GM12872 (cell line): Measurements from ENCODE around the gene CCDC102A.

Experiments used
- CTCF ChIP-seq: IDR thresholded peaks from 3 replicates; pipeline ENCODE4 v1.5.1; 2011; ENCODE audit warnings: low read depth, mild to moderate bottlenecking, low read length, moderate library complexity; ENCODE audit not compliant: insufficient read depth

The CCDC102A gene

GRCh38 chr16:57513371-57514102, 22.8 kb downstream of the CCDC102A start:
- no peak for TF ChIP-seq CTCF

GRCh38 chr16:57512296-57513001, 23.9 kb downstream of the CCDC102A start:
- no peak for TF ChIP-seq CTCF

GRCh38 chr16:57510016-57510871, 26.1 kb downstream of the CCDC102A start:
- no peak for TF ChIP-seq CTCF

- no peak for TF ChIP-seq CTCF
These were observed 27.0 kb downstream of the CCDC102A start for GRCh38 chr16:57509231-57509923.

- TF ChIP-seq CTCF = no peak
These were observed 28.3 kb downstream of the CCDC102A start for GRCh38 chr16:57508035-57508425.

- TF ChIP-seq CTCF = no peak
These were observed 29.0 kb downstream of the CCDC102A start for GRCh38 chr16:57507136-57508034.
